Endothelial cell of umbilical vein (primary cell): ENCODE measurements around the gene REEP2. TPM values are rescaled to one million over a fixed set of nuclear protein-coding genes. Genes with fewer than 3 reads are reported as not detected.

Experiments
- BruUV-seq: library from RNA; stranded (reverse); fragments of 400-500 nt; replicated peaks from 2 replicates; lab custom pipeline; 2021; lab: Mats Ljungman, UMichigan
- CTCF ChIA-PET: fragments of 300-600, 350-600 bp; sonication (Branson Sonifier 250); formaldehyde crosslinking; loops from one replicate; lab custom pipeline; 2021; ENCODE audit warnings: antibody characterized with exemption, inconsistent platforms; lab: Charles Lee
- POLR2A ChIA-PET: fragments of 300-600, 350-600 bp; sonication (Branson Sonifier 250); formaldehyde crosslinking; loops from one replicate; lab custom pipeline; 2021; ENCODE audit warnings: antibody characterized with exemption, inconsistent platforms; lab: Charles Lee
- DNase-seq: peaks from one replicate; pipeline ENCODE4 v3.0.0-alpha.2; 2011; ENCODE audit warnings: low read depth, low spot score
- FAIRE-seq: peaks from 2 replicates; lab custom pipeline; 2011; peaks lifted over from hg19 to GRCh38; lab: Jason Lieb, UNC
- H2AFZ ChIP-seq: 2 replicates; pipeline ENCODE4 v1.6.0; 2012; ENCODE audit warnings: low read depth, low read length, control low read depth, inconsistent platforms
- H3K27ac ChIP-seq: 2 replicates; pipeline ENCODE4 v1.5.1; 2011; ENCODE audit warnings: low read depth, mild to moderate bottlenecking, control low read depth, low read length, moderate library complexity; ENCODE audit not compliant: insufficient read depth
- H3K27me3 ChIP-seq, 2 experiments: 2 replicates each; pipeline versions ENCODE4 v1.6.0 to v1.6.1; 2011; ENCODE audit warnings: low read length in 2 of 2, mixed read lengths in 1 of 2; ENCODE audit not compliant: control insufficient read depth in 2 of 2, insufficient read depth in 2 of 2
- H3K36me3 ChIP-seq, 2 experiments: 2 replicates in 1 of 2; 3 replicates in 1 of 2; pipeline ENCODE4 v1.5.1; 2011; ENCODE audit warnings: low read length in 2 of 2, mild to moderate bottlenecking in 1 of 2, moderate library complexity in 1 of 2; ENCODE audit not compliant: control insufficient read depth in 2 of 2, insufficient read depth in 2 of 2; ENCODE audit errors: extremely low read depth in 1 of 2
- H3K4me1 ChIP-seq: 3 replicates; pipeline ENCODE4 v1.5.1; 2011; ENCODE audit warnings: mild to moderate bottlenecking, low read length; ENCODE audit not compliant: control insufficient read depth, insufficient read depth; ENCODE audit errors: extremely low read depth
- H3K4me2 ChIP-seq: 2 replicates; pipeline ENCODE4 v1.6.1; 2011; ENCODE audit warnings: low read length, control low read depth, mixed read lengths; ENCODE audit not compliant: insufficient read depth
- H3K4me3 ChIP-seq, 3 experiments: fragments of 200-600 bp in 1 of 3; sonication (generic), shearing (Covaris generic) in 1 of 3; replicated peaks in 1 of 3; 2 replicates each; pipeline ENCODE4 v1.5.1; 2011 to 2016; ENCODE audit warnings: control low read depth in 3 of 3, low read length in 3 of 3, mild to moderate bottlenecking in 2 of 3, inconsistent platforms in 1 of 3, low read depth in 1 of 3, moderate library complexity in 1 of 3; ENCODE audit not compliant: insufficient read depth in 1 of 3
- H3K79me2 ChIP-seq: 2 replicates; pipeline ENCODE4 v1.6.0; 2012; ENCODE audit warnings: low read length, inconsistent platforms; ENCODE audit not compliant: control insufficient read depth, insufficient read depth
- H3K9ac ChIP-seq: replicated peaks from 2 replicates; pipeline ENCODE3; 2011; ENCODE audit warnings: low read length, control low read depth; ENCODE audit not compliant: insufficient read depth; ENCODE audit errors: extremely low read depth
- H3K9me1 ChIP-seq: replicated peaks from 3 replicates; pipeline ENCODE4 v1.6.0; 2011; ENCODE audit warnings: mild to moderate bottlenecking, low read length; ENCODE audit not compliant: control insufficient read depth, insufficient read depth; ENCODE audit errors: extremely low read depth
- H3K9me3 ChIP-seq: replicated peaks from 2 replicates; pipeline ENCODE4 v1.5.1; 2012; ENCODE audit warnings: low read length, inconsistent platforms; ENCODE audit not compliant: control insufficient read depth, insufficient read depth
- H4K20me1 ChIP-seq: replicated peaks from 2 replicates; pipeline ENCODE3; 2011; ENCODE audit warnings: mild to moderate bottlenecking, low read length; ENCODE audit not compliant: control insufficient read depth, insufficient read depth; ENCODE audit errors: extremely low read depth
- EZH2 ChIP-seq: IDR thresholded peaks from 2 replicates; pipeline ENCODE4 v1.6.1; 2012; ENCODE audit warnings: borderline replicate concordance, low read depth, mild to moderate bottlenecking, moderate library complexity, low read length, inconsistent platforms; ENCODE audit not compliant: severe bottlenecking
- FOS ChIP-seq: IDR thresholded peaks from 2 replicates; pipeline ENCODE4 v1.6.1; 2011; ENCODE audit warnings: mild to moderate bottlenecking, low read length, moderate library complexity, borderline replicate concordance; ENCODE audit not compliant: insufficient read depth
- GATA2 ChIP-seq: IDR thresholded peaks from 2 replicates; pipeline ENCODE4 v1.7.0; 2011; ENCODE audit warnings: low read depth, mild to moderate bottlenecking, moderate library complexity, mixed read lengths, low read length; ENCODE audit not compliant: insufficient read length, insufficient read depth
- JUN ChIP-seq: IDR thresholded peaks from 2 replicates; pipeline ENCODE4 v1.6.1; 2011; ENCODE audit warnings: borderline replicate concordance, low read depth; ENCODE audit not compliant: insufficient read length, insufficient read depth
- MYC ChIP-seq: IDR thresholded peaks from one replicate; pipeline ENCODE4 v1.6.1; 2011; ENCODE audit warnings: mild to moderate bottlenecking, low read depth, low read length
- POLR2A ChIP-seq: IDR thresholded peaks from 2 replicates; pipeline ENCODE4 v1.6.1; 2012; ENCODE audit warnings: low read depth, mild to moderate bottlenecking, control low read depth, low read length
- POLR2AphosphoS5 ChIP-seq: IDR thresholded peaks from 2 replicates; pipeline ENCODE4 v1.6.1; 2012; ENCODE audit warnings: low read depth, mild to moderate bottlenecking, control low read depth, low read length, moderate library complexity; ENCODE audit not compliant: insufficient read depth
- dilution Hi-C: fragments of 300-500 bp; cut with MboI; formaldehyde crosslinking; loops from one replicate; pipeline ENCODE4 v1.15.0; 2019; ENCODE audit warnings: low sequenced_read_pairs; ENCODE audit not compliant: extremely low pct_ligation_motif_present
- intact Hi-C: fragments of 100-400 bp; cut with micrococcal nuclease; formaldehyde crosslinking; loops from one replicate; pipeline ENCODE4 v1.10.0; 2022
- polyA plus RNA-seq, 4 experiments: library from polyadenylated mRNA; depleted of rRNA in 3 of 4; stranded (reverse) in 3 of 4; unstranded in 1 of 4; fragments of >200 nt; gene quantifications; 2 replicates each; pipeline versions ENCODE4 v1.2.1 to v1.2.3, GENCODE V29; 2011 to 2012; ENCODE audit warnings: missing spikeins in 1 of 4
- total RNA-seq: library from RNA; stranded (reverse); gene quantifications from 2 replicates; pipeline ENCODE4 v1.2.3, GENCODE V29; 2021
- TF ChIP-seq, protein P1 (sequence below), 2 donors: IDR thresholded peaks; 1 replicate in 1 of 2; 2 replicates in 1 of 2; pipeline ENCODE4 v1.5.1; 2011; ENCODE audit warnings: low read length in 2 of 2, mild to moderate bottlenecking in 2 of 2, moderate library complexity in 2 of 2, control low read depth in 1 of 2, inconsistent platforms in 1 of 2, low read depth in 1 of 2; ENCODE audit not compliant: insufficient read depth in 1 of 2; ENCODE audit errors: extremely low read depth in 1 of 2
- TF ChIP-seq, protein P2 (sequence below): IDR thresholded peaks from 2 replicates; pipeline ENCODE4 v1.6.1; 2011; ENCODE audit not compliant: insufficient read depth, insufficient read length

The REEP2 gene
- total and polyA plus RNA-seq, 2 donors (not counting 3 experiments of a cell fraction or from before 2014, with no cell fraction given): 4.0 to 4.8 TPM

DNA sequence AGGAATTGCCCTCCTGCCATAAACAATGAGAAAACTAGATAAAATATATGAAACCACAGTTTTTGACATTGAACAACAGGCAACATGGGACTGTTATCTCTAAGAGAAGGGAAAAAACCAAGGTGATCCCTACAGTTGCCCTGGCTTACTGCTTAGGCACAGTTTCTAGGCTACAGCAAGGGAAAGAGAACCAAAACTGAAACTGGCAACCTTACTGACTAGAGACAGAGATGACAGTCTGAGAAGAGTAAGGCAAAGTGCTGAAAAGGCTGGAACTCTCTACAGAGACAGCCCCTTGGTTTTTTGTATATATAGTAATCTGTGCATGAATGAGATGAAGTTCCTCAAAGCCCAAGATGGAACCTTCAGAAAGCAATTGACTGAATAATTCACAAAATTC is 36.2 kb upstream of the REEP2 start:
- dilution Hi-C loops: no loop called here
- Histone ChIP-seq H2AFZ (no peak overlapping the region), H3K4me3 (no peak overlapping the region), H3K27me3 (no peaks in the 10 kb centered on the region), H3K9me3 (no peaks in the 10 kb centered on the region), H3K4me2 (no peak overlapping the region), H3K4me1 (no peaks in the 10 kb centered on the region), H3K9ac (no peak overlapping the region), H3K27ac (no peak overlapping the region), H4K20me1 (no peaks in the 10 kb centered on the region), H3K9me1 (no peaks in the 10 kb centered on the region), H3K79me2 (no peaks in the 10 kb centered on the region), H3K36me3 (peaks cover 2 to 24% of the 10 kb centered on the region in 2 experiments)
- DNase-seq: no peak
- CTCF ChIA-PET: no interaction called here
- no peak for FAIRE-seq
- POLR2A ChIA-PET: no interaction called here
- no TSS peak for BruUV-seq
- TF ChIP-seq POLR2A (no peak), GATA2 (no peak), JUN (no peak), MYC (no peak), EZH2 (no peak), FOS (no peak), POLR2AphosphoS5 (no peak)
- TF ChIP-seq, protein P1, sequence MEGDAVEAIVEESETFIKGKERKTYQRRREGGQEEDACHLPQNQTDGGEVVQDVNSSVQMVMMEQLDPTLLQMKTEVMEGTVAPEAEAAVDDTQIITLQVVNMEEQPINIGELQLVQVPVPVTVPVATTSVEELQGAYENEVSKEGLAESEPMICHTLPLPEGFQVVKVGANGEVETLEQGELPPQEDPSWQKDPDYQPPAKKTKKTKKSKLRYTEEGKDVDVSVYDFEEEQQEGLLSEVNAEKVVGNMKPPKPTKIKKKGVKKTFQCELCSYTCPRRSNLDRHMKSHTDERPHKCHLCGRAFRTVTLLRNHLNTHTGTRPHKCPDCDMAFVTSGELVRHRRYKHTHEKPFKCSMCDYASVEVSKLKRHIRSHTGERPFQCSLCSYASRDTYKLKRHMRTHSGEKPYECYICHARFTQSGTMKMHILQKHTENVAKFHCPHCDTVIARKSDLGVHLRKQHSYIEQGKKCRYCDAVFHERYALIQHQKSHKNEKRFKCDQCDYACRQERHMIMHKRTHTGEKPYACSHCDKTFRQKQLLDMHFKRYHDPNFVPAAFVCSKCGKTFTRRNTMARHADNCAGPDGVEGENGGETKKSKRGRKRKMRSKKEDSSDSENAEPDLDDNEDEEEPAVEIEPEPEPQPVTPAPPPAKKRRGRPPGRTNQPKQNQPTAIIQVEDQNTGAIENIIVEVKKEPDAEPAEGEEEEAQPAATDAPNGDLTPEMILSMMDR (IDR thresholded peaks at IDR 0.05; ENCODE audit: extremely low read depth in 1 of 2, insufficient read depth in 1 of 2, low read depth in 1 of 2, low read length in 2 of 2): no peak
- TF ChIP-seq, protein P2, sequence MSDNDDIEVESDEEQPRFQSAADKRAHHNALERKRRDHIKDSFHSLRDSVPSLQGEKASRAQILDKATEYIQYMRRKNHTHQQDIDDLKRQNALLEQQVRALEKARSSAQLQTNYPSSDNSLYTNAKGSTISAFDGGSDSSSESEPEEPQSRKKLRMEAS: no peak
- intact Hi-C loops: no loop called here
